NCI-H748 treated with DMSO at 0.1 percent for 48 hours (cell line): ENCODE data around the gene SFMBT2.

Source experiments
- DNase-seq: peaks from one replicate; lab custom pipeline; 2025; lab: John Stamatoyannopoulos, UW

Gene SFMBT2

DNA sequence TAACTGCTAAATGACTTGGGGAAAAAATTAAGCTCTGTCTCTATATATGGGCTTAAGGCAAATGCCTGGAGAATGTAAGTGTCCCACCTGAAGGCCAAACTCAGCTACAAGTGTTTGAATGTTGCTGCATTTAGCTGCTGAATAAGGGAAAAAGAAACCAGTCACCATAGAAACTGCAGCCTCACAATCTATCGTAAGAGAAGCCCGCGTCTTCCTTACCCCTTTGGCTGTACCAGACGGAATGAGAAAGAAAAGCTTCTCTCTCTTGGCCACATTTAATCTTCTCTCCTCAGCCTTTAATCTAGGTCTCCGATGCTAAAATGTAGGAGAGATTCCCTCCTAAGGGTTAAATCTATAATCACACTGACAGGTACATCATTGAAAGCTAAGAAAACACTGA, 147.2 kb downstream of the SFMBT2 start:
- DNase-seq, result no peak

DNA sequence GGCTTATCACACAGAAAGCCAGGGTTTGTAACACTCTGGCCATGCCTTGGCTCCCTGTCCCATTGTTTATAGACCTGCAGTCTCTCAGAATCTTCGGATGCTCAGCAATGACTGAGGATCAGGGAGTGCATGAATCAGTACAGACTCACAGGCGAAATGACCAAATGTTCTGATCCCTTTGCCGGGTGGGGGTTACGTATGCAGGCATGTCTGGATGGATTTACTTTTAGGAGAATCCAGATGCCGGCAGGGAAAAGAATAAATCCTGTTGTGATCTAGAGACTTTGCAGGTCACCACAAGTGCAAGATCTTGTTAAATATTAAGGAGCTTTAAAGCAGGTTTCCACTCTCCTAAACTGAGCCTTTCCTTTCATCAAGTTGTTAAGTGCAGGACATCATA, 149.5 kb downstream of the SFMBT2 start:
- DNase-seq, result no peak

DNA sequence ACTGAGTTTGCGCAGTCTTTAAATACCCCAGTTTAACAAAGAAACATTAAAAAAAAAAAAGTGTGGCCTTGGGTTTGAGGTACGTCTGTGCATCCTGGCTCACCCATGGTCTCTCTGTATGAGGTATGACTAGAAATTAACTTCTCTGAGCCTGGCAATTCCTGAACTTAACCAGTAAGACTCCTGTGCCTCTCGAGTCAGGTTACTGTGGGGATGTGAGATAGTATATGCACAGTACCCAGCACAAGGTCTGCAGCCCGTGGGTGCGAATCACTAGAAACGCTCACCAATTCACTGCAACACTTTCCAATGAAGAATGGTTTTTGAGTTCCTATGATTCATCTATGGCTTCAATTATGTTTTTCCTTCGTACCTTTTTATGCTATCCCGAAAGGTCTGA, 149.9 kb downstream of the SFMBT2 start:
- no peak for DNase-seq

DNA sequence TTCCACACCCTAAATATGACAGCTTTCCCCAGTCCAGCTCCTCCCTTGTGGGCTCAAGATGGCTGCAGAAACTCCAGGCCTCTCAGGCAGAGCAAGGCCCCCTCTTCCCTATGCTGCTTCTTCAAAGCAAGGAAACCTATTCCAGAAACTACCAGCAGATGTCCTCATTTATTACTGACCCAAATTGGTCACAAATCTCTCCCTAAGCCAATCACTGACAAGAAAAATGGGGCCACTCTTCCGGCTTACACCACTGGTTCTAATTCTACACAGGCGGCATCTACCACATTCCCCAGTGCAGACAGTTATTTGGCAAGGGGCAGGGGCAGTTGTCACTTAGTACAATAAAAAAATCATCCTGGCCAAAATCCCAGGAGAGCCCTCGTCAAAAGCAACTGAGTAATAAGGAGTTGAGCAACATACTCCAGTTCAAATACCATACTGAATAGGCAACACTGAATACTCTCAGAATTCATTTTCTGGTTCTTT, 150.4 kb downstream of the SFMBT2 start:
- DNase-seq, result no peak

DNA sequence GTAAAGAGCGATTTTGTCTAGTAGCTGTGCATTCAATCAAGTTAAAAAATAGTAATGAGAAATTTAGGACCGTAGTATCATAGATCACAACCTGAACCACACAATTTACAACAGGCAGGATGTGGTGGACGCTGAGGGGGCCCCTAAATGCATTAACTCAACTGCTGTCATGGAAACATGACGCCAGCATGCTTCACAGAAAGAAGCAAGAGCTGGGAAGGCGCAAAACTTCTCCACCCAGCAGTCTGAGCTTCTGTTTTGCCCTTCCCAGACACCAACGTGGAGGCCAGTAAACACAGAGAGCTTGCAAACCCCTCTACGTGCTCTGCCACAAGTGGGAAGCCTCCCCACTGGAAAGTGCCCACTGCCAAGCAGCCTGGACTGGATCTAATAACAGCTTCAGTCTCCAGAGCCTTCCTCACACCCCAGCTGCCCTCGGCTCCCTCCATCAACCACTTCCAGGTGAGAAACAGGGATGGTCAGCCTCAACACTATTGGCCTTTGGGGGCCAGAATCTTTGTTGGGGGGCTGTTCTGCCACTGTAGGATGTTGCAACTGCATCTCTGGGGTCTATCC, 151.8 kb downstream of the SFMBT2 start:
- no peak for DNase-seq

DNA sequence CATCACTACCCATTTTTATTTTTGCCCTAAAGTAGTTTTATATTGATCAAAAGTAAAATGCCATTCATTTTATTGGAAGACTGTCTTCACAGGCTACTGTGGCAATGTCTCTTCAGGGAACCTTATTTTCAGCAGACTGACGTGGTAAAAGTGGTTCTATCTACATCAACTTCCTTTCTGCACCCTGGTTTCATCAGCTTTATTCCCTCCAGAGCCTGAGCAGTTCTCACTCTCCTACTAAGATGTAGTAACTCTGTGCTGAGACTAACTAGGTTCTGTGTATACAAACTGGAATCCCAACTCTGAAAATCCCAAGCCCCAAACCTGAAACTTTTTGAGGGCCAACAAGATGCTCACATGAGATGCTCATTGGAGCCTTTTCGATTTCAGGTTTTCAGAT, 155.3 kb downstream of the SFMBT2 start:
- DNase-seq, result no peak

DNA sequence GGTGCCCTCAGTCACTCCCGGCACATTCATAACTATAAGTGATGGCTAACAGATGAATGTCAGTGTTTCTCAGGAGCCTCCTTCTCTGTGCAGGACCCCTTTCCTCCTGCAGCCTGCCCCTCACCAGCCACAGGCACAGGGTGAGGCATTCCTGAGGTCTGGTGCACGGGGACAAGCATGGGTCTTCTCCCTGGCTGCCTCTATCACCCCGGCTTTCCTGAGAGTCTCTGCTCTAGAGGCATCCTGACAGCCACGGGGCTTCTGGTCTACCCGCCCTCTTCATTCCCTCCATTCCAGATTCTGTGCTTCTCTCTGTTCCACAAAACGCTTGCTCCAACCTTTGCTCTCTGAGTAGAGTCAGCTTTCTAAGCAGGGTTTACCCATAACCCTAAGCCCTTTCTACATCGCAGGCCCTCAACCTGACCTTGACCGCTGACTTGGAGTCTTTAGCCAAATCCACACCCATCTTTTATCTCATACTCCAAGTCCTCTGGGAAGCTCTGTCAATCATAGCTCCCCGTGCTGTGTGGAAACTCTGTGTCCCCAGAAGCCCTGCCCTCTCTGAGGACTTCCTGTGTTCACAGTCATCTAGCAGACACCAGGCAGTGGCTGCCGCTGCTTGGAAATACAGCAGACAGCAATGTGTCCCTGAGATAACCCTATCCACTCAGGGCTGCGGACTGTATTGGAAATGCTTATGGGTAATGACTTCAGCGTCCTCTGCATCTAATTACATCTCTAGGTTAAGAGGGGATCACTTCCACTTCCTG, 159.0 kb downstream of the SFMBT2 start:
- no peak for DNase-seq

DNA sequence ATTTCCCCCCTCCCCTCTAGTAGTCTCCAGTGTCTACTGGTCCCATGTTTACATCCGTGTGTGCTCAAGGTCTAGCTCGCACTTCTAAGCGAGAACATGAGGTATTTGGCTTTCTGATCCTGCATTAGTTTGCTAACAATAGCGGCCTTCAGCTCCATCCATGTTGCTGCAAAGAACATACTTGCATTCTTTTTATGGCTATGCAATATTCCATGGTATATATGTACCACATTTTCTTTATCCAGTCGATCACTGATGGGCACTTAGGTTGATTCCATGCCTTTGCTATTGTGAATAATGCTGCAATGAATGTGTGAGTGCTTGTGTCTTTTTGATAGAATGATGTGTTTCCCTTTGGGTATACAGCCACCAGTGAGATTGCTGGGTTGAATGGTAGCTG, 160.6 kb downstream of the SFMBT2 start:
- no peak for DNase-seq

DNA sequence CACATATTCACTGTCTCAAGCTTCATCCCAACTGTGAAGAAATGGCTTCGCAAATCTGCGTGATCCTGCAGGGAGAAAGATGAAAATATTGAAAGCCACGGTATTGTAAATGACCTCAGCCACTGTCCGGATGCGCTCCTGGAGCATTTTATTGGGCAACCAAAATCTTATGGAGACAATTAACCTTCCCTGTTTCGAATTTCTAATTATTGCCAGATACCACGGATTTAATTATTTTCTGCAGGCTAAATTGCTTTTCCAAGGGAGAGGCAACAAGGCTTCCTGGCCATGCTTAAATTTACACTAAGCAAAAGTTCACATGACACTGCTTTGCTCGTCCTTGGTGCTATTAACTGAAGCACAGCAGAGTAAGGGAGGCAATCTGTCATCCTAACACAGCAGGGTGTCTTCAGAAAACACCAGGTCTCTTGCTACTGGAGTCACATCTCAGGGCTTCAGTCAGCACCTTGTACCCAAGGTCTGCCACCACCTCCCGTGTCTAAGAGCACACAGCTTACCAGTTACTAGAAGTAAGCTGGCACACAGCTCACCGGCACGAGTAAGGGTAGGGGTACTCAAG, 162.2 kb downstream of the SFMBT2 start:
- no peak for DNase-seq

DNA sequence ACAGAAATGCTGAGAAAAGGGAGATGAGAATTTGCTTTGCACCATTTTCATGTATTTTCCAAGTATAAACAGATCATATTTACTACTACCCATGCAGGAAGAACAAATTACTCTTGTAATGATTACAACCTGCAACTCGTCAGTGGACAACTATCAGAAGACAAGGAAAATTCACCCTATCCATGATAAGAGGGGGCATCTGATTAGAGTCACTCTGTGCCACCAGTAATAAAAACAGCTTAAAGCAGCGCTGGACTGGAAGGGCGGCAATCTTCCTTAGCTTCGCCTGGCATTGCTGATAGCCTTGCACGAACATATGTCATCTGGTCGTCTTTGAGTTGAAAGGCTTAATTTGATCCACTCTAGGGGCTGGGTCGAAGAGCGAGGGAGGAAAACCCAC, 162.7 kb downstream of the SFMBT2 start:
- DNase-seq, result no peak

DNA sequence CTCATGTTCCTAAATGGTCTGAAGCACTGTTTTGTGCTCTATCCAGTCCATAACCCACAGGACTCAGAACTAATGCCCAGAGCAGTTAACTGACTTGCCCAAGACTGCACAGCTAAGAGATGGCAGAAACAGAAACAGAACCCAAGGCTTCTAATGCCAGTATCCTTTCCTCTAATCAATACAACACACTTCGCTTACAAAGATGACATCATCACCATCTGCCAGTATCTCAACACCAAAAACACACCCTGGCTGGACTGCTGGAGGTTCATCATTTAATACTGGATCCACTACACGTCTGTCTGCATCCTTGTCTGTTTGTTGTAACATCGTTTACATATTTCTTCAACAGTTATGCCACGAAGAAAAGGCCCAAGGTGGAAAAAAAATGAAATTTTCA, 165.3 kb downstream of the SFMBT2 start:
- no peak for DNase-seq

DNA sequence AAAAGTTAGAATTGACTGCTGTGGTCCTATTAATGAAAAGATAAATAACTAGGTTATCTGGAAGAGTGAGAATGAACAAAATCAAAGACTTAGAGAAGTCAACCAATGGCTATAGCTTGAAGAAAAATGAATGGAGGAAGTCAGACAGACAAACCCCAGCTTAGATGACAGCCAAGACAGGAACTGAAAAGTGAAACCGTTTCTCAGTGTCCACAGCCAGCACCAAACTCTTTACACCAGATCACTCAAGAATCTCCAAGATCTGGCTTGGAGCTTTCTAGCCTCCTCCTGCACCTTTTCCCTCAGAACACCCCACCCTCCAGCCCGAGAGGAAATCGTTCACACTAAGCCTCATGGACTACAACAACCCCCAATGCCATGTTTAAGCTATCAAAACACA, 167.0 kb downstream of the SFMBT2 start:
- no peak for DNase-seq

DNA sequence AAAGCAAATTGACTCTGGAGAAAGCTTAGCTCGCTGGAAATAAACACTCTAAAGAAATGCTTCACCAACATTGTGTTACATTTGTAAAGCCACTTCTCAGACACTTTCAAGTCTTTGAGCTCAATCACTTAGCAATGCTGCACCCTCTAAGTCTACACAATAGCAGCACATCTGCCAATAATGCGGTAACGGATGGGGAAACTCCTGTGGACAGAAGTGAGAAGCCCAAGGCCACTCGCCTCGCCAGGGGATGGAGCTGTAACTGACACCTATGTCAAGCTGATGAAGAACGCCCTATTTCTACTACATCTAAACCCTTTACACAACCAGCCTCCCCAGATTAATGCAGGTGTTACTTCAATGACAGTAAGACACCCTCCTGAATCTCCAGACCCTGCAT, 167.7 kb downstream of the SFMBT2 start:
- DNase-seq, result no peak

DNA sequence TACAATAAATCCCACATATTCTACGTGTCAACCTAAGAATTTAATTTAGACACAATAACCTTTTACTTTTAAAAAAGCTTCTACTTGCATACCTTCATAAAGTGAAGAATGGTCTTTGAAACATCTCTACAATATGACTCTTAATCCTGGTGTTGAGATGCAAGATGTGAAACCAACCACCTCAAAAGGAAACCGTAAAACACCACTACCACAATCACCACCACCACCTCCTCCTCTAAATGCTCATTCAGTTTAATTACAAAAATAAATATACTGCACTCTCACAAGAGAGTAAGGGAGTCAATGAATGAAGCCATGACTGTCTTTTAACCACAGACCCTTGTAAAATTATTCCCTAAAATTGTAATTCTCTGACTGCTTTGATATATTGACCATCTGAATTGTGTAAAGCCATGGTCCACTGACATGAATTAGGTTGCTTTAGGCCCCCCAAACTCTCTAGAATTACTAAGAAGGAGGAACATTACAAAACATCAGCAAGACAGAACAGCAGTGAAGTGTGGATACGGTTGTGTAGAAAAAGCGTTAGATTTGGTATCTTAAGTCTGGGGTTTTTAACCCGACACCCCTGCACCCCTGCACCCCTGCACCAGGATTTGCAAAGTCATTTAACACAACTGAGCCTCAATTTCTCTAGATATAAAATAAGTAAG, 171.4 kb downstream of the SFMBT2 start:
- DNase-seq, result no peak

DNA sequence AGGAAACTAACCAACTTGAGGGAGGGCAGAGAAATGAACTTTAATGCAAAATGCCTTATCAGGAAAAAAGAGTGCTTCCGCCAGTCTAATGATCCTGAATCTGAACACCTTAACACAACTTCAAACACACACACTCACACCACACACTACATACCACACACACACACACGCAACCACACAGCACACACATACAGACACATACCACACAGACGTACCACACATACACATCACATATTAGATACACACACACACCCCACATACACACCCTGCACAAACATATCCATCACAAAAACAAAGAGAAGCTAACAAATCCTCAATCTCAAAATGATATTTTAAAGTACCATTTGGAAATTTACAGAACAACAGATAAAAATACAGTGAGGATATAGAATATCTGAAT, 175.5 kb downstream of the SFMBT2 start:
- DNase-seq, result no peak

DNA sequence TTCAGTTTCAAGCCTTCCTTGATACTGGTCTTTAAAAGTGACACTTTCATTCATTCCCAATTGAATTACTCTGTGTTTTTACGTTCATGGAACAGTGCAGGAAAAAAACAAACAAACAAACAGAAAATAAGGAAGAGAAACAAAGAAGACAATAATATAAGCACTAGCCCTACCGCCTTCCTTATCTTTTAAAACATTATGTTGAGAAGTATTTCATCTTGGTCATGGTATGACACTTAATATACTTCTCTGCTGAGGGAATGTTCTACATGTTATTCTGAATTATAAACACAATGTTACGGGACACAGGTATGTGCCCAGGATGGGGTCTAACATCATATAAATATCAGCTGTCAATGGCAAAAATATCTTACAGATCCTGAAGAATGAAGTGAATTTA, 176.7 kb downstream of the SFMBT2 start:
- no peak for DNase-seq

DNA sequence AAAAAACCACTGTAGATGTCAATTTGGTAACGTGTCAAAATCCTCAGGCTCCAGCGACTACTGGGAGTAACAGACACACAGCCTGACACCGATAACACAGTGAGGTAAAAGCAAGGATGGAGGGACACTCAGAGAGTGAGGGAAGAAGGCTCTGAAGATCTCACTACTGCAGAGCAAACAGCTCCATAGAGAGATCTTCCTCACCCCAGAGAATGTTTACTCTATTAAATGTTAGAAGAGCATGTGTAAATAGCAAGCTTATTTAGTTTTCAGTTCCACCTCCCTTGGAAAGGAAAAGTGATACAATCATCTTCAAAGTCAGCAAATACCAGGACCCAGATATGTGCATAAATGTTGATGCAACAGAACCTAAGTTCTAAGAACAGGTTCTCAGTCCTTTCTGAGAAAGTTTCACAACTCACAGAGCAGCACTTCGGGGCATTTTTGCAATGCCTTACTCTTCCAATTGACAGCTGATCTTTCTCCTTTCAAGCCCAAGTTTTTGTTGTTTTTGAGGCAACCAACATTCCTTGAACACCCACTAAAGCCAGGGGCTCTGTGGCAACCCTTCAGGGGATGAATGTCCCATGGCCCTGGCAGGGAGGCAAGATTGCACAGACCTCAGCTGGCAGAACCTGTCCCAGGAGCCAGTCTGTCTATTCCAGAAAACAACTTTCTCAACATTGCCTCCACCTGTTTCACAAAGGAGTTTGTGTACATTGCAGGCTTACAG, 177.4 kb downstream of the SFMBT2 start:
- DNase-seq, result no peak

DNA sequence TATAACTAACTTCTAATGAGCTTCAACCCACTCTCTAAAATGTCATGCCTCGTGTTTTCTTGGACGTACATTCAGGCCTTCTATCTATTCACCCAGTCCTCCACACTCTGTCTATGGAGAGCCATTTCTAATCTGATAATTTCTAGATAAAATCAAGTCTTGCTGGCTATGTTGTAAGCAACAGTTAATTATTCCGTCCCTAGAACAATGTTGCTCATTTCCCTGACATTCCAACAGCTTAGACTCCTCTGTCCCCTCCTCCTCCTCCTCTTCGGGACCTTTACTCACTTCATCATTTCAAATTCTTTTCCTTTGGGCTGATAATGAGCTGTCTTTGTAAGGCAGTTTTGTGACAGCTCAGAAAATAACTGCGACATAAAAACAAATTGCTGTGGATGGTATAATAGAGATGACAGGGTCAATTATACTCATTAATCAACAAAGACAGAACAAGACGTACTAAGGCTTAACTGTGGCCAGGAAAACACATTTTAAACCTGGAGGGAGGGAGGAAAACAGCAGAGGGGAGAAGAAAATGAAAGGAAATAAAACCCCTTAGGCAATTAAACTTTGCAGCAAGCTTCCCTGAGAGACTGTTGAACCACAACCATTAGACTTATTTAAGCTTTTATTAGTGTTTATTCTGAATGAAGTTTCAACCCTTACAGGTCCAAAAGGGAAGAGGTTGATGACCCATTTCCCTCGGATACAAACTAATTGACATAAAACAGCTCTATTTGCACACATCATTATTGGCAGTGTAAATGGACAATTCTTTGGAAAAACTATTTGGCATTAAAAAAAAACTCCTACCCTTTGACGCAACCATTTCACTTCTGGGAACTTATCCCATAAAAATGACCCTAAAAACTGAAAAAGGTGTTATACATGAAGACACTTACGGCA, 179.1 kb downstream of the SFMBT2 start:
- no peak for DNase-seq

DNA sequence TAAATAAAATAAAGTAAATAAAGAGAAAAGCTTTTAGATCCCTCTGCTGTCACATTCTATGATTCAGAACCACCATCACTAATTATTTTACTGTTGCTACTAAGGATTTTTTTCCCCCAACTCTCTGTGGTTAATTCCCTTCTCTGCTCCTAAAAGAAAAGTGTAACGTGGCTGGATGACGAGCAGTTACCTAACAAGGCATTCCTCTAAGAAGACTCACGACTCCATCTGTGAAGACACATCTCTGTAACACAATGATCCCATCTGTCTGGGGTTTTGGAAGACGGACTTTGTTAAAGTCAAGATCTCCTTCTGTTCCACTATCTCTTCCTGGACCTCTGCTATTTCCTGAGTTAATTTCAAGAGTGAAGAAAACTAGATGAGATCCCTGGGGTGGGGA, 179.9 kb downstream of the SFMBT2 start:
- no peak for DNase-seq

DNA sequence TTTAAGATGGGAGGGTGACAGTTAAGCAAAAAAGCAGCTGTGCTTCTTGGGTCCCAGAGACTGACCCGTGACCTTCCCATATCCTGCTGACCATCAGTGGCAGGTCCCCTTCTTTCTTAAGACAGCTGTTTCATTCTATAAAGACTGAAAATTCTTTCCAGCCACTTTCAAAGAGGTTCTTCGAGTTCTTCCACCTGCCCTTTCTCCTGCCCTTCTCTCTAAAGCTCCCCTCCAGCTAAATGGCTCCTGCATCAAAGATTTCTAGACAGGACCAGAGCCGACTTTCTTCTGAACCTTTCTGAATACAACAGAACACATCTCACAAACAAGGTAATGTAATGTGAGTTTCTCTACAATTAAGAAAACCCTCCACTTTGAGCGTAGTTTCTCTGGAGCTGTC, 180.8 kb downstream of the SFMBT2 start:
- DNase-seq, result no peak

DNA sequence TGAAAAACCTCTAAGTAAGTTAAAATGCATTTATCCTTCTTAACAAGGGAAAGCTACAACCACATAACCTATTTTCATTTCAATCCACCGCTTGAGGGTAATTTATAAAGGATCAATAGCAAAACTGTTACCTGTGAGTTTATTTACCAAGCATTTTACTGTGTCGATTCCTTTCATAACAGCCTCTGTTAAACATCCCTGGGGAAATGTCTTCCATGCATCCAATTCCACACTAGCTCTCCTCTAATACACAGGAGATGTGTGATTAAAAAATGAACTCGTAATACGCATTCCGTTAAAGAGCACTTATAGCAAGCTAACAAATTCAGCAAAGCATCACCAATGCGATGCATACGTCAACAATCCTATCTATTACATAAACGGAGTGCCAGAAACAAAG, 185.7 kb downstream of the SFMBT2 start:
- no peak for DNase-seq
